ENCODE measurements around the gene FREY1.

Gene FREY1

GRCh38 chr11:45860764-45861510, 46.1 kb downstream of the FREY1 start:
- no peak for DNase-seq

- DNase-seq, result no peak
Observed at GRCh38 chr11:45860348-45860747, 46.7 kb downstream of the FREY1 start.

- DNase-seq, result no peak
Observed at GRCh38 chr11:45859661-45860140, 47.4 kb downstream of the FREY1 start.

- DNase-seq, result no peak
Observed at GRCh38 chr11:45858751-45859398, 48.2 kb downstream of the FREY1 start.

GRCh38 chr11:45857961-45858474, 49.1 kb downstream of the FREY1 start:
- DNase-seq, result no peak

Measured in effector CD4-positive, alpha-beta T cell (primary cell).